Muscle of arm (tissue), 14 donors: ENCODE measurements around the gene NEDD4L. TPM values are rescaled to one million over a fixed set of nuclear protein-coding genes. Genes with fewer than 3 reads are reported as not detected.
"Not testable (repeated sequence)": the region's sequence is repeated elsewhere in the genome, so short reads cannot be mapped to it uniquely, and the experiment has no call there.

ENCODE experiments used
- DNase-seq: peaks from one replicate; pipeline ENCODE4 v3.0.0-alpha.2; 2013
- long read RNA-seq, 11 donors: transcript quantifications; one replicate each; lab custom pipeline, GENCODE V29; 2026
- polyA plus RNA-seq, 12 donors: library from polyadenylated mRNA; unstranded; fragments of 120-200 nt; gene quantifications; one replicate each; pipeline ENCODE4 v1.2.1, GENCODE V29; 2013; ENCODE audit not compliant: insufficient read length in 12 of 12

The NEDD4L gene
- polyA plus RNA-seq = 10 to 100 TPM in 11 of 12 donors, not detected in 1; 32.9 to 61.7 (median 43.5) TPM
- long read RNA-seq, donor 1, transcript NEDD4L-237 (2 exons, 728 nt) = major isoform, 12 of 26 reads
- long read RNA-seq, donor 1, partial matches to known transcripts = 9 of 26 reads
- long read RNA-seq, donor 1, other reads (novel, unspliced or antisense) = 0 of 26 reads
- long read RNA-seq, donor 2, partial matches to known transcripts = 0 of 1 reads
- long read RNA-seq, donor 2, other reads (novel, unspliced or antisense) = 0 of 1 reads
- long read RNA-seq, donor 3, partial matches to known transcripts = 0 of 3 reads
- long read RNA-seq, donor 3, other reads (novel, unspliced or antisense) = 0 of 3 reads
- long read RNA-seq, donor 4, partial matches to known transcripts = 0 of 1 reads
- long read RNA-seq, donor 4, other reads (novel, unspliced or antisense) = 0 of 1 reads
- long read RNA-seq, donor 5, partial matches to known transcripts = 0 of 3 reads
- long read RNA-seq, donor 5, other reads (novel, unspliced or antisense) = 0 of 3 reads
- long read RNA-seq, donor 6, partial matches to known transcripts = 0 of 1 reads
- long read RNA-seq, donor 6, other reads (novel, unspliced or antisense) = 0 of 1 reads
- long read RNA-seq, donor 7, partial matches to known transcripts = 0 of 1 reads
- long read RNA-seq, donor 7, other reads (novel, unspliced or antisense) = 0 of 1 reads
- long read RNA-seq, donor 8, partial matches to known transcripts = 18 of 20 reads
- long read RNA-seq, donor 8, other reads (novel, unspliced or antisense) = 0 of 20 reads
- long read RNA-seq, donor 9, partial matches to known transcripts = 0 of 1 reads
- long read RNA-seq, donor 9, other reads (novel, unspliced or antisense) = 0 of 1 reads
- long read RNA-seq, donor 10, partial matches to known transcripts = 0 of 1 reads
- long read RNA-seq, donor 10, other reads (novel, unspliced or antisense) = 0 of 1 reads
- long read RNA-seq, donor 11, partial matches to known transcripts = 0 of 2 reads
- long read RNA-seq, donor 11, other reads (novel, unspliced or antisense) = 0 of 2 reads

DNA sequence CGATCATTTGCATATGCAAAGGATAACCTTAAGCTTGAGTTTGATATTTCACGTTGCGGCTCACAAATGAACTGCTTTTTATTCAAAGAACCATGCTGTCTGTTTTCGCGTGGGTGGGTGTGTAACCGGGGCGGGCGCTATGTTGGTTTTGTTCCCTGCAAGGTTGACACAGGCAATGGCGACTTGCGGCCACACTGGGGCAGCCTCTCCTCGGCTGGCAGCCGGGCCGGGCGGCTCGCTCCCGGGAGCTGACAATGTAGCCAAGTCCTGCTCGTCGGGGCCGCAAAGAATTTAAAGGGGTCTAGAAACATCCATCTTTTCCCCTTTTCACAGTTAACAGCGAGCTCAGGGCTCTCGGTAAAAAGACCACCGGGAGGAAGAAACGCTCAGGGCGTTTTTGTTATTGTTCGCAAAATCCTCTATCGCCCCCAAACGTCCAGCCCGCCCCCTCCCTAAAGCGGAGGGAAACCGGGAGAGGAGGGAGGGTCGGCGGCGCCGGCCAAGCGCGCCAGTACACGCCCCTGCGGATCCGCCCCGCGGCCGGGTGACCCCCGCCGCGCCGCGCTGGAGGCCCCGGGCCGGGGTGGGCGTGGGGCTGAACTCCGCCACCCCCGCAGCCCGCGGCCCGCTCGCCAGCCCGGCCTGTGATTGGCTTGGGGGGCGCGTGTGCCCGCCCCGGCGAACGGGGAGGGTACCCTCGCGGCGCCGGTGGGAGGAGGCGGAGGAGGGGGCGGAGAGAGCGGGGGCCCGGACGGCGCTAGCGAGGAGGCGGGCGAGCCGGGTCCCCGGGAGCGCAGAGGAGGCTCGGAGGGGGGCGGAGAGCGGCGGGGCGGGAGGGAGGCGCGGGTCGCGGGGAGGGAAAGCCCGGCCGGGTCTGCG, at the start of gene NEDD4L:
Gene NEDD4L, plus strand, starts transcription at position 736 of the 879 bp plus-strand sequence. CDS start 435 bp downstream, outside the sequence.
- peak; percentile 80 for DNase-seq

DNA sequence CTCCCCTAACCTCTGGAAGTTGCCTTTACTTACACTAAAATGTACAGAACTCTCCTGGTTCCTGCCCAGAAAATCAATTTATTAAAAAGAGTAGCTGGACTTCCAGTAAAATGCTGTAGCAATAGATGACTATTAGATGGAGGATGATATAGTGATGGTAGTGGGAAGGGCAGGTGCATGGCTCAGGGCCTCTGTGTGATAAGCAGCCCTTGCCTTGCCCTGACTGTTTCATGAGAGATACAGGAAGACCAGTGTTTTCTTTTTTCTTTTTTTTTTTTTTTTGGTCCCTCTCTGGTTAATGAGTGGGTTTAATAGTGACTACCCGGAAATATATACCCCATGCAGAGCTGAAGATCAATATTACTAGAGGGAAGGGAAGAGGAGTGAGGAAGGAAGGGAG, 48.7 kb upstream of the NEDD4L start:
- DNase-seq = no peak

DNA sequence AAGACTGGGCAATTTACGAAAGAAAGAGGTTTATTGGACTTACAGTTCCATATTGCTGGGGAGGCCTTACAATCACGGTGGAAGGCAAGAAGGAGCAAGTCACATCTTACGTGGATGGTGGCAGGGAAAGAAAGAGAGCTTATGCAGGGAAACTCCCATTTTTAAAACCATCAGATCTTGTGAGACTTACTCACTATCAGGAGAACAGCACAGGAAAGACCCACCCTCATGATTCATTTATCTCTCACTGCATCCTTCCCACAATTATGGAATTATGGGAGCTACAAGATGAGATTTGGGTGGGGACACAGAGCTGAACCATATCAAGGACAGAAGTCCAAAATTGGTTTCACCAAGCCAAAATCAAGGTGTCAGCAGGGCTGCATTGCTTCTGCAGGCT, 47.1 kb upstream of the NEDD4L start:
- not testable (repeated sequence) for DNase-seq

DNA sequence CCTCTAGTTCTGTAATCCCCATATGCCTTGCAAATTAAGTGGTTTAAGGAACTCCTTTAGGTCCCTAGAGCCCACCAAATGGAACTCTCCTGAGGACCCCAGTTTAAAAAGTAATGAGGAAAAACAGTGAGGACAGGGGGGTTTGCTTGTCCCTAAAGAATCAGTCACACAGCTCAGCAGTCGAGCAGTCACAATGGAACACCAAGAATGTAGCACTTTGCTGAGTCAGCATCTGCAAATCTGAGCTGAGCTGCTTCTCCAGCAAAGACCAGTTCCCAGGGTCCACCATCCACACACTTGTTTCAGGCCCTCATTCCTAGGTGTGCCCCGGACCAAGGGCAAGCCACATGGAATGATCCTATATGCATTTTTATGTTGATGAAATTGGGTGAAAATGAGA, 46.2 kb upstream of the NEDD4L start:
- no peak for DNase-seq

DNA sequence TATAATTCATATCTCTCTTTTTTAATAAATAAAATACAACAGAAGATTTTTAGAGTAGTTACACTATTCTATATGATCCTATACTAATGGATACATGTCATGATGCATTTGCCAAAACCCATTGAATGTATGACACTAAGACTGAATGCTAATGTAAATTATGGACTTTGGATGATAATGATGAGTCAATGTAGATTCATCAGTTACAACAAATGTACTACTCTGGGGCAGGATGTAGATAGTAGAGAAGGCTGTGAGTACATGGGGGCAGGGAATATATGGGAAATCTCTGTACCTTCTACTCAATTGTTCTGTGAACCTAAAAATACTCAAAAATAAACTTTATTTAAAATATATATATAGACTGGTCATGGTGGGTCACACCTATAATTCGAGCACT, 45.6 kb upstream of the NEDD4L start:
- no peak for DNase-seq

DNA sequence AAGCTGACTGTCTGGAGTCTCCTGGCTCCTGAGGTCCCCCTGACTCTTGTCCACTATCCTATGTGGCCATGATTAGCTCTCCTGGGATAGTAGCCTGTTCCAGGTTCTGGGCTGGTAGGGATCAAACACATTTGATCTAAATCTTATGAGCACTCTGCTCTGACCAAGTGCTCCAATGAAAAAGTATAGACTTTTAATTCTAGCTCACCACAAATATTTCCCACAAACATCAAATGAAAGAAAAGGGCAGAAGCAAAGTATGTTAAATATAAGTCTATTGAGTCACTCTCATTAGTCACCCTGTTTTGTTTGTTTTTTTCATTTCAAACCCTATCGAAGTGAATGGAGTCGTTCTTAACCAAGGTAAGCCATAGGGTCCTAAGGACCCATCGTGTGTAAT, 39.7 kb upstream of the NEDD4L start:
- DNase-seq = no peak

DNA sequence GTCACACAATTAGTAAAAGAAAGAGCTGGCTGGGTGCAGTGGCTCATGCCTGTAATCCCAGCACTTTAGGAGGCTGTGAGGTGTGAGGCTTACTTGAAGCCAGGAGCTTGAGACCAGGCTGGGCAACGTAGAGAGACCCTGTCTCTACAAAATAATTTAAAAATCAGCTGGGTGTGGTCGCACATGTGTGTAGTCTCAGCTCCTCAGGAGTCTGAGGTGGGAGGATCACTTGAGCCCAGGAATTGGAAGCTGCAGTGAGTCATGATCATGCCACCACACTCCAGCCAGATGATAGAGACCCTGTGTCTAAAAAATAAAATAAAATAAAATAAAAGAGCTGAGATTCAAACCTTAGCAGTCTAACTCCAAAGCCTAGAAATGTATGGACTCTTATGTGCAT, 39.0 kb upstream of the NEDD4L start:
- DNase-seq = no peak

DNA sequence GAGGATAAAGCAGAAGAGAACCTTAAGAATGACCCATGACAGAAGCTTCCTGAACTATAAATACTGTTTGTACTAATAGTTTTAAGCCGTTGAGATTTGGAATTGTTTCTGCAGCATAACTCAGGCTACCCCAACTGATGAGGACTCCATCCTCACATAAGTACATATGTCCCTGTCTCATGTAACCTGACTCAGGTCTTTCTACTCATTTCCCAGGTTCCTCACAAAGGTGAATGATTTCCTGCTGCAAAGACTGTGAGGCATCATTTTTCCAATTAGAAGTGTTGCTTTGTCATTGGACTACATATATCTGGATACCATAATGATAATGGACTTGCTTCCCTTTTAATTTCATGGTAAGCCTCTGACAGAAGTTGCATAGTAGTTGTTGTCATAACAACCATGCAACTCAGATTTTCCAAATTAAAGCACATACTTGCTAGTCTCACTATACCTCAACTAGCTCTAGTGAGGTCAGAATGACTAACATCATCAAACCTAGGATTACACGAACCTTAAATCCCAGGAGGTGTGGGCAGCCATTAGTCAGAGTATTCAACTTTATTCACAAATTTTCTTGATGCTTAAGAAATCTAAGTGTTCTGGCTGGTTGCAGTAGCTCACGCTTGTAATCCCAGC, 38.0 kb upstream of the NEDD4L start:
- no peak for DNase-seq

DNA sequence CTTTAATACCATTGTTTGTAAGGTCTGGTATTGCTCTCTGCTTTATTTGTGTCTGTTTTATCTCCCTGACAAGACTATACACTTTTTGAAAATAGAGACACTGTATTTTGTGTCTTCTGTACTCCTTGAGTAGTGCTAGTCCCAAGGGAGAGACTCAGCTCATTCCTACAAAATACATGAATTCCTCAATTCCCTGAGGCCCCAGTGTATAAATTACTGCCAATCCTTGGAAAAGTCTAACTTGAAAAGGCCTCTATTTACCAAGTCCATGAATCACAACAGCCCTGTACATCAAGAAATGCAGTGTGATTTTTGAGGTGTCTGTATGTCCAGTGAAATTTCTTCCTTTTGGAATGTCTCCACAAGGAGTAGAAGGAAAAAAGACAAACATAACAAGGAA, 34.9 kb upstream of the NEDD4L start:
- DNase-seq = no peak

DNA sequence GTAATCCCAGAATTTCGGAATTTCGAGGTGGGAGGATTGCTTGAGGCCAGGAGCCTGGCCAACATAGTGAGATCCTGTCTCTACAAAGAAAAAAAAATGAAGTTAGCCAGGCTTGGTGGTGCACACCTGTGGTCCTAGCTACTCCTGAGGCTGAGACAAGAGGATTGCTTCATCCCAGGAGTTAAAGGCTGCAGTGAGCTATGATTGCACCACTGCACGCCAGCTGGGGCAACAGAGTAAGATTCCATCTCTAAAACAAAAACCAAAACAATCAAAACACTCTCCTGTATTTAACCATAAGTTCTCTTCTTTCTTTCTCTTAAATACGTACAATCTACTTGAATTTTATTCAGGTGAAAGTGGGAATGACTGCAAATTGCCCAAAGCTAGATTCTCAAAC, 33.8 kb upstream of the NEDD4L start:
- DNase-seq = no peak

DNA sequence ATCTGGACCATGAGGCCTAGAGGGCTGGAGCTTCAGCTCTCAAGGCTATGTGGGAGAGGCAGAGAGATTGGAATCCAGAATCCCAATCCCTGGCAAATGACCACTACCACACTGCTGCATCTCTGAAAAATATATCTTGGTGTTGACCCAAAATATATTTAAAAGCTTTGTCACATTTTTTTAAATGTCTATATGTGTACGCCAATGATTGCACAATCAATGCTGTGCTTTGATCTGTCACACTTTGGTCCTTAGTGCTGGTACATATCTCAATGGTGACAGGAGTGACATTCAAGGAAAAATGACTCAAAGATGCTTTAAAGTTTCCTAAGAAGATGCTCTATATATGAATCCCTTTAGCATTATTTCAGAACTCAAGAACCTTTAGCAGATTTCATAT, 31.7 kb upstream of the NEDD4L start:
- DNase-seq = no peak

DNA sequence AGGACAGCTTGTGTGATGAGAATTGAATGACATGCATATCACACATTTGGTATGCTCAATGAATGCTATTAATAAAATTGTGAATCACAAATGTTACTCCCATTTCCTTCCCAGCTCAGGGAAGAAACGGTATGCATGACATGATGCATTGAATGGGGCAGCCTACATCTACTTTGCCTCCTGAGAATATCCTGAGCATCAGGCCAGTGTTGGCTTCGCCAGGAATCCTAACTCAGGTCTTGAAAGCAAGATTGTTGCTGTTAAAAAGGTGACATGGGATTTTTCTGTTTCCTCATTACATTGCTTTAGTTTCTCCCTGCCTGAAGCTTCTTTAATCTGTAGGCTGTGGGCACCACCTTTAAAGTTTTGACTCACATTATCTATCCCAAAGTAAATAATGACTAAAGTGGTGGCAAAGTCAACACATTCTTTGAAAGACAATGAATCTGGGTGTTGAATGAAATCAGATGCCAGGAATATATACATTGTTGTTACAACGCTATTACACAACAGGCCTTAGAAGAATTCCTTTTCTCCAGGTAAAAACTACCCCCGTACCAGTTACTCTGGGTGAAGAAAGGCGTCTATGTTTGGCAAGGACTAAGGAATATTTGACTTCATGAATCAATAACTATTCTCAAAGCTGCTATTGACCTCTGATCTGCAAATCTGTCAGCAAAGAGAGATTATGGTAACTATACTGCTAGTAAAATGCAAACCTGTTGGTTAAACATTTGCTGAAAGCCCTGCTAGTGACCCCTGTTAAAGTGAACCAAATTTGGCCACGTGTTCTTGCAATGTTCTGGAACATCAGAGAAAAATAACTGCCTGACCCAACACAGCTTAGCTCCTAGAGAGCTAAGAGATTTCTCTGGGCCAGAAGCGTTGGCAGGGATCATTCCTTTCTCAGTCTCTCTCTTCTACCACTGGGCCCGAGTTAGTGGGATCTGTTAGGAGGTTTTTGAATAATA, 30.5 kb upstream of the NEDD4L start:
- no peak for DNase-seq

DNA sequence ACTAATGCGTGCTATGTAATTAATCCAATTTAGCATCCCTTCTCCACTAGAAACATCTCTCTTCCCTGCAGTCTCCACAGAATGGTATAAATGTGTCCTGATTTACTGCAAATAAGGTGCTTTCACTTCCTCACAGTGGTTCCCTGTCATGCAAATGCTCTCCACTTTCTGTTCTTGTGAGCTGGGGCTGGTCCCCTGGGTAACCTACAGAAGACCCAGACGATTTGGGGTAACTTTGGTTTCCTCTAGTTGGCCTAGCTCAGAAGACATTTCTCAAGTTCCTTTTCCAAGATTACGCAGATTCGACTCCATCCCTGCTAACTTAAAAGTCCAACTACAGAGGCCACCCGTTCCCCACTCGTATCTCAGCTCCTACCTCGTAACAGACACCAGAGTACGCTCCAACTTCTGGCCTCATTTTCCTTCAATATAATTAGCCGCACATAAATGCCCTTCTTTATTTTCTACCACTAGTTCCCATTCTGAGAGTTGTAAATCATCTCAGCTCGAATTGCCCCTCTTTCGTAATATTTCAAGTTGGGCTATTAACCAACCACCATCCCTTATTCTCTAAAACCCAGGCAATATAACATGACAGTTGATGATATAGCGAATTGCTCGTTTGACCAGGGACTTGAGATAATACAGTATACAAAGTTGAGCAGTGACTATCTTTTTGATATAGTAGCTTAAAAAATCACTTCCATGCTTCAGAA, 28.8 kb upstream of the NEDD4L start:
- no peak for DNase-seq

DNA sequence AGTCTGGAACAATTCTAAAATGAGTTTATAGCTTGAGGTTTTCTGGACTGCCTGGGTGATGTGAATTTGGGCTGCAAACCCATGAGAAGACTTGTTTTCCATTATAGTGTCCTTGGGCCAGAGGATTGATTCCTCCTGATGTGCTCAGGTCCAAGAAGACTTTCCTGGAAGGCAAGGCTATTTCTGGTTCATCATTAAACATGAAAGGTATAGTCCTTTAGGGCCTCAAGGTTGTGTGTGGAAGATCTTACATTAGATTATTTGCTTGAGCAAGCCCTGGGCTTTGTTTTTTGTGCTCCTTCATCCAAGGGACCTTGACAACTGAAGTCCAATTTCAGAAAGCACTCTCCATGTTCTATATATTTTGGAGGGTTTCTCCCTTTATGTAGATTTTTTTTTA, 26.8 kb upstream of the NEDD4L start:
- DNase-seq = no peak

DNA sequence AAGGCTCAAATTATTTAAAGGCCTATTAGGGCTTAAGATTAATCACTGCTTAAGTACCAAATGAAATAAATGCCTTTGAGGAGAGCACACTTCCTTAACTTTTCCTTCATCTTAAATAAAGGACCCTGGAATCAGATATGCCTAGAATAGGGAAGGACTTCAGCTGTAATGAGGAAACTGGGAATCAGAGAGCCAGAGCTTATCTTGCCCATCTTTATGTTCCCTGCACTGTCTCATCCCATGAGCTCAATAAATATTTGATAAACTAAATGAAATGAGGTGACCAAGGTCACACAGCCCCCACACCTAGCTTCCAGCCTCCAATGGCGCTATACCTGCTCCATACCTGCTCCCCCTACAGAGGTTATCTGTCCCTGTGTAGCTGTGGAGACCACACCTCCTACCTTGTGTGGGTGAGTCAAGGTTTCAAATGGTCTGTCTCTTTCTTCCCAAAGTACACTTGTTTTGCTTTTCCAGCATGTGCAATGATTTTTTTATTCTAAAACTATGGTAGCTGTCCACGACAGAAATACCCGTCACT, 23.4 kb upstream of the NEDD4L start:
- DNase-seq = no peak

DNA sequence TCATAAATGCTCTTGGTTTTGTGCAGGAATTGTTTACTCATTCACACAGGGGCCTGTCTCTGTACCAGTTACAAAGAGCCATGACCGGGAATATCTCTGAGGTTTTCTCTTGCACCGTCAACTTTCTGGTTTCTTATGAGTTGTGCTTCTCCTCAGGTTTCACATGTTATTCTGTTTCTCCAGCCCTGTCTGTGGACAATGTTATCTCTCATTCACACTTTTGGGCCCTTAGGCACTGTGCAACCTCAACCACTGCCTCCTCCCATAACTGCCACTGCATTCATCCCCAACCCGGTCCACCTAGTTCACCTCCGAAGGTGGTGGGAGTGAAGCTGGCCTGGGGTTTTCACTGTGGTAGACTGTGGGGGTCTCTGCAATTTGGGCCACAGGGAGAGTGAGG, 22.5 kb upstream of the NEDD4L start:
- no peak for DNase-seq

DNA sequence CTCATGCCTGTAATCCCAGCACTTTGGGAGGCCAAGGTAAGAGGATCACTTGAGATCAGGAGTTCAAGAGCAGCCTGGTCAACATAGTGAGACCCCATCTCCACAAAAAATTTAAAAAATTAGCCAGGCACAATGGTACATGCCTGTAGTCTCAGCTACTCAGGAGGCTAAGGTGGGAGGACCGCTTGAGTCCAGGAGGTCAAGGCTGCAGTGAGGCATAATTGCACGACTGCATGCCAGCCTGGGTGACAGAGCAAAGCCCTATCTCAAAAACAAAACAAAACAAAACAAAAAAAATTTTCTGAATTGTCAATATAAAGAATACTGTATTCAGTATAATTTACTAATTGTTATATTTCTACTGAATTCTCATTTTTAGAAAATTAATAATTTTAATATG, 20.9 kb upstream of the NEDD4L start:
- DNase-seq = no peak

DNA sequence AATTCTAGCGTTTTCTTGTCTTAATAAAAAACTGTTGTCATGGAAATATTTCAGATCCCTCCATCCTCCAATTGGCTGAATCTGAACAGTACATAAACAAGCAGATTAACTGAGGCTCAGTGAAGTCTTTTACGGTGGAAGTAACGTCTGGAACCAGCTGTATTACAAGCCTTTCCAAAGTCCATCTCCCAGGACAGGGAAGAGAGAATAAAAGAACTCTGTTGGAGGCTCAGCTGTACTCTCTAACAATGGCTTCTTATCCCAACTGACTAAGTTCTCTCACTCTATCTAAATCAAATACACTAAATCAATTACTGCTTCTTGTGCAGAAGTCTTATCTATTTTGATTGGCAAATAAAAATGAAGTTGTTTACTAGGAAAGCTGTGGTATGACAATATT, 19.9 kb upstream of the NEDD4L start:
- peak; percentile 22 for DNase-seq

DNA sequence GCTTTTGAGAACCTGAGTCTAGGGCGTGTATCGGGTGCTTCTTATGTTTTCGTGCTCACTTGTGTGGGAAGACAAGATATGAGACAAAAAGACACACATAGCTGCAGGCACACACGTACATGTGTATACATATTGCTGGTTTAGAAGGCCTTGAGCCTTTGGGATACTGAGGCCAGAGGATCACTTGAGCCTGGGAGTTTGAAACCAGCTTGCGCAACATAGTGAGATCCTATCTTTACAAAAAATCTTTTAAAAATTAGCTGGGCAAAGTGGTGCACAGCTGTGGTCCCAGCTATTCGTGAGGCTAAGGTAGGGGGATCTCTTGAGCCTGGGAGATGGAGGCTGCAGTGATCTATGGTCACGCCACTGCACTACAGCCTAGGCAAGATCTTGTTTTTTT, 18.8 kb upstream of the NEDD4L start:
- DNase-seq = no peak
